Psoas muscle (tissue), 8 donors: ENCODE measurements around the gene LHPP. TPM values are rescaled to one million over a fixed set of nuclear protein-coding genes. Genes with fewer than 3 reads are reported as not detected.

Experiments
- ATAC-seq, 4 donors: fragments of 200-7000 bp; cut with Tn5 transposase; one replicate each; pipeline ENCODE4 v1.9.1; 2020; ENCODE audit warnings: moderate library complexity in 3 of 4, mild to moderate bottlenecking in 2 of 4
- DNase-seq, 2 donors: peaks; one replicate each; pipeline ENCODE4 v3.0.0-alpha.2; 2020
- H3K27ac ChIP-seq: fragments of 200-600 bp; one replicate; pipeline ENCODE4 v1.8.0; 2022
- H3K27me3 ChIP-seq, 3 donors: fragments of 200-600 bp in 1 of 3; one replicate each; pipeline versions ENCODE4 v1.6.1 to v1.8.0; 2013 to 2022; ENCODE audit warnings: low read length in 2 of 3, mild to moderate bottlenecking in 2 of 3, moderate library complexity in 1 of 3; ENCODE audit not compliant: insufficient read depth in 3 of 3
- H3K36me3 ChIP-seq, 2 donors: fragments of 200-600 bp in 1 of 2; one replicate each; pipeline versions ENCODE4 v1.6.1 to v1.8.0; 2013 to 2022; ENCODE audit warnings: low read depth in 1 of 2, mild to moderate bottlenecking in 1 of 2, moderate library complexity in 1 of 2; ENCODE audit not compliant: insufficient read depth in 1 of 2
- H3K4me1 ChIP-seq: fragments of 200-600 bp; one replicate; pipeline ENCODE4 v1.8.0; 2022
- H3K4me3 ChIP-seq: fragments of 200-600 bp; one replicate; pipeline ENCODE4 v1.8.0; 2022; ENCODE audit warnings: mild to moderate bottlenecking
- H3K9me3 ChIP-seq: fragments of 200-600 bp; one replicate; pipeline ENCODE4 v1.8.0; 2022
- WGBS, 3 donors: extraction: QIAGEN DNeasy Blood & Tissue Kit; methylation state at CpG; one replicate each; pipeline versions ENCODE4 v1.1.6 to v1.1.7; 2013; 5-methylcytosine and 5-hydroxymethylcytosine counted together
- intact Hi-C, 2 donors: fragments of 100-400 bp; cut with DNase I; formaldehyde crosslinking; loops; one replicate each; pipeline versions ENCODE4 v1.11.0 to v1.14.2; 2022
- polyA plus RNA-seq, 3 donors: library from polyadenylated mRNA; stranded (reverse); fragments of 200-250 nt; gene quantifications; one replicate each; pipeline ENCODE4 v1.2.3, GENCODE V29; 2013
- total RNA-seq, 4 donors: library from RNA; stranded (reverse); fragmentation: NEBNext Ultra II Directional in 2 of 4; extraction: Animal tissue kit (Norgen Biotek cat#: 25700) in 2 of 4; gene quantifications; one replicate each; pipeline versions ENCODE4 v1.2.1 to v1.2.4, GENCODE V29; 2021 to 2023
- TF ChIP-seq, protein P1 (sequence below): fragments of 200-600 bp; IDR thresholded peaks from one replicate; pipeline ENCODE4 v1.8.0; 2022; ENCODE audit warnings: antibody characterized with exemption
- donor health status: healthy with polysubstance abuse.
- donor health status: DM: no; HTN: no; CAD: no; lungs with moderate emphysema.
- donor health status: Bipolar disorder and iron deficiency.
- donor health status: healthy.
- donor health status: DM: yes; HTN: yes; CAD: no.
- donor health status: DM: no; HTN: no; CAD: no.
- donor health status: DM: no; HTN: no; CAD: no.
- donor health status: DM: yes; HTN: yes; CAD: no.

Gene LHPP
- total and polyA plus RNA-seq, 7 donors, result 4.7 to 12.8 (median 6.1) TPM

GRCh38 chr10:124639646-124640045 is 178.0 kb downstream of the LHPP start:
- H3K9me3 ChIP-seq, result no peaks in the 10 kb centered on the region
- DNase-seq (no peak), ATAC-seq (no peak)
- no peak overlapping the region for H3K4me3 ChIP-seq
- intact Hi-C loops, result no loop called here
- TF ChIP-seq, protein P1, sequence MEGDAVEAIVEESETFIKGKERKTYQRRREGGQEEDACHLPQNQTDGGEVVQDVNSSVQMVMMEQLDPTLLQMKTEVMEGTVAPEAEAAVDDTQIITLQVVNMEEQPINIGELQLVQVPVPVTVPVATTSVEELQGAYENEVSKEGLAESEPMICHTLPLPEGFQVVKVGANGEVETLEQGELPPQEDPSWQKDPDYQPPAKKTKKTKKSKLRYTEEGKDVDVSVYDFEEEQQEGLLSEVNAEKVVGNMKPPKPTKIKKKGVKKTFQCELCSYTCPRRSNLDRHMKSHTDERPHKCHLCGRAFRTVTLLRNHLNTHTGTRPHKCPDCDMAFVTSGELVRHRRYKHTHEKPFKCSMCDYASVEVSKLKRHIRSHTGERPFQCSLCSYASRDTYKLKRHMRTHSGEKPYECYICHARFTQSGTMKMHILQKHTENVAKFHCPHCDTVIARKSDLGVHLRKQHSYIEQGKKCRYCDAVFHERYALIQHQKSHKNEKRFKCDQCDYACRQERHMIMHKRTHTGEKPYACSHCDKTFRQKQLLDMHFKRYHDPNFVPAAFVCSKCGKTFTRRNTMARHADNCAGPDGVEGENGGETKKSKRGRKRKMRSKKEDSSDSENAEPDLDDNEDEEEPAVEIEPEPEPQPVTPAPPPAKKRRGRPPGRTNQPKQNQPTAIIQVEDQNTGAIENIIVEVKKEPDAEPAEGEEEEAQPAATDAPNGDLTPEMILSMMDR, result no peak
- no peaks in the 10 kb centered on the region for H3K36me3 ChIP-seq
- peaks cover 45% of the 10 kb centered on the region for H3K4me1 ChIP-seq
- 93 to 98% (median 94%) methylated on average over 6 of the region's 6 CpGs for WGBS, 3 donors
- no peaks in the 10 kb centered on the region for H3K27me3 ChIP-seq
- H3K27ac ChIP-seq, result no peak overlapping the region

DNA sequence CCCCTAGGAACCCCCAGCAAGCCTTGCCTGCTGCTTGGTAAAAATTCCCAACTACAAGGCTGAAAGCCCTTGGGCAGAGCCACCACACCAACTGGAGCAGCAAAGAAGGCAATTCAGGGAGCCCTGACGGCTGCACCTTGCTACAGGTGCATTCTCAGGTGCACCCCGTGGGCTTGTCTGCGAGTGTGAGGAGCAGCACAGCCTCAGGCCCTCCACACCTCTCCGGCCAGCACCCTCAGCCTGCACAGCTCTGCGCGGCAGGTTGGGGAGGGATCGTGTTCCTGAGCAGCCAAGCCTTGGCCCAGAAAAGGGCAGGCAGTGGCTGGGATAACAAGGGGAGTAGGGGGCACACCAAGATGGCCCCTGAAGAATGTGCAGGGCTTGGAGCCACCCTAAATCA is 178.4 kb downstream of the LHPP start:
- no peaks in the 10 kb centered on the region for H3K27me3 ChIP-seq
- ATAC-seq (no peak), DNase-seq (no peak)
- no peaks in the 10 kb centered on the region for H3K36me3 ChIP-seq
- intact Hi-C loops, result no loop called here
- TF ChIP-seq, protein P1, result no peak
- H3K9me3 ChIP-seq, result no peaks in the 10 kb centered on the region
- H3K27ac ChIP-seq, result no peak overlapping the region
- H3K4me1 ChIP-seq, result peaks cover 49% of the 10 kb centered on the region
- H3K4me3 ChIP-seq, result no peak overlapping the region
- 66 to 96% (median 74%) methylated on average over 7 of the region's 7 CpGs for WGBS, 3 donors

DNA sequence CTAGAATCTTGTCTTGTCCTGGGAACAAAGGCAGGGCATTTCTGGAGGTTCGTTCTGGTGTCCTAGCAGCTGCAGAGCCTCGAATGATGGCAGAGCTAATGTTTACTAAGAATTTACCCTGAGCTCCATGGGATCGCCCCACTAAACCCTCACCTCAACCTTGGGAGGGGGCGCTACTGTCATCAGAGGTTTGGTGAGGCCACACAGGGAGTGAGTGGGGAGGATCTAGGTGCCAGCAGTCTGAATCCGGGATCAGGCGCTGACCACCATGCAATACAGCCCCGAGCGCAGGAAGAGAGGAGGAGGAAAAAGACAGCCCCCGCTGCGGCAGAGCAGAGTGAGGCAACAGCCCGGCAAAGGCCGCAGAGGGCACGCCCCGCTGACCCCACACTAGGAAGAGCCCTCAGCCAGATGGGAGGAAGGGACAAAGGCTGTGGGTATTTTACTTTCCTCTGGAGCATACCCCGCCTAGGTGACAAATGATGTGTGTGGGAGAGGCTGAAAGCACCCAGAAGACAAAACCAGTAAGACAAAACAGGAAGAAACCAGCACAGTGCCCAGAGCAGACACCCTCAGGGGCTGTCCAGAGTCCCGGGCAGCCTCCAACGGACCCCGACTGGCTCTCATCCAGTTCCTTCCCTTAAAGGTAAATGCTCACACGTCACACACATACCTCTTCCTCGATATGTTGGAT is 179.1 kb downstream of the LHPP start:
- peaks cover 54% of the 10 kb centered on the region for H3K4me1 ChIP-seq
- no peak for DNase-seq
- H3K9me3 ChIP-seq, result no peaks in the 10 kb centered on the region
- H3K27ac ChIP-seq, result no peak overlapping the region
- TF ChIP-seq, protein P1, result no peak
- no peaks in the 10 kb centered on the region for H3K36me3 ChIP-seq
- intact Hi-C loops, result no loop called here
- WGBS, 3 donors, result 47 to 53% (median 51%) methylated on average over 20 of the region's 20 CpGs
- peak in 2 of 4 donors; percentile 5 to 13 for ATAC-seq
- H3K27me3 ChIP-seq, result no peaks in the 10 kb centered on the region
- no peak overlapping the region for H3K4me3 ChIP-seq

DNA sequence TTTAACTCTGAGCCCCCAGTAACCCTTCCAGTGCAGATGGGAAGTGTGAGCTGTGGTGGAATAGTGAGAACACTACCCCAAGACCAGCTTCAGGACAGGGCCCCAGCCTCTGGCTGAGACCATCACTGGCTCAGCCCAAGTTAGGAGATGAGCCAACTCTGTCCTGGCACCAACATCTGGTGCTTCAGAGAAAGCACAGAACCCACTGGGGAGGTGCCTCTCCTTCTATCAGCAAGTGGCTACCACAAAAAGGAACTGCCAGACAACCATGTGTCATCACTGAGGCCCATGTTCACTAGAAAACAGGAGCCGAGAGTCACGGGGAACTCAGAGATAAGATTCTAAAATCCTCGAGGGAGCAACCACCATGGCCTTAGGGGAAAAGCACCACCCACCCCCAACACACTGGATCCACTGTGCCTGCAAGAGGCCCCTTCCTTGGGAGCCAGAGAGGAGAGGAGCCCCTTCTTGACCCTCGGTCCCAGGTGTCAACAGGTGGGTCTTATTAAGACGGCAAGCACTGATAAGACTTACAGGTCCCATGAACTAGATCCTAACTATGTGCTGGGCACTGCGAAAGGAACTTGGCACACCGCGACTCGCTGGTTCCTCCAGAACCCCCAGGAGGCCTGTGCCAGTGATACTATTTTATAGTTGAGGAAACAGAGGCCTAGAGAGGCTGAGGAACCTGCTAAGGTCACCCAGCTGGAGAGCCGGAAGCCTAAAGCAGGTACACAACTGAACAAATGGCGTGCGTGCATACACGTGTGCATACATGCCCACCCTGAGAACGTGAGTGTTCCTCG is 179.9 kb downstream of the LHPP start:
- TF ChIP-seq, protein P1, result no peak
- no peak overlapping the region for H3K4me3 ChIP-seq

More for the DNA sequence above, 179.9 kb downstream of the LHPP start:
- Histone ChIP-seq H3K4me1 (peaks cover 62% of the 10 kb centered on the region), H3K27ac (peak overlapping the region; percentile 11), H3K9me3 (no peaks in the 10 kb centered on the region), H3K36me3 (no peaks in the 10 kb centered on the region), H3K27me3 (no peaks in the 10 kb centered on the region)
- WGBS, 3 donors, result 41 to 63% (median 44%) methylated on average over 15 of the region's 15 CpGs
- DNase-seq (no peak), ATAC-seq (peak; percentile 29 to 57 (median 44))
- intact Hi-C loops, result no loop called here
